ENCODE data around the gene GABARAPL1.
"Not testable (repeated sequence)": the region's sequence is repeated elsewhere in the genome, so short reads cannot be mapped to it uniquely, and the experiment has no call there.

GABARAPL1 gene

GRCh38 chr12:10182354-10183049 lies 30.2 kb upstream of the GABARAPL1 start:
- Histone ChIP-seq H3K4me3 (ENCODE audit: low read depth, low read length) (no peak overlapping the region), H3K9me3 (ENCODE audit: severe bottlenecking) (no peaks in the 10 kb centered on the region), H3K36me3 (no peaks in the 10 kb centered on the region), H3K27me3 (ENCODE audit: insufficient read depth, low read depth, severe bottlenecking) (no peaks in the 10 kb centered on the region), H3K27ac (no peak overlapping the region)
- no peak for DNase-seq
- TF ChIP-seq CTCF (IDR thresholded peaks at IDR 0.05; ENCODE audit: low read depth, low read length), result no peak

- no peaks in the 10 kb centered on the region for H3K9me3 ChIP-seq (ENCODE audit: severe bottlenecking)
- TF ChIP-seq CTCF (IDR thresholded peaks at IDR 0.05; ENCODE audit: low read depth, low read length), result no peak
- H3K4me3 ChIP-seq (ENCODE audit: low read depth, low read length), result no peak overlapping the region
- no peaks in the 10 kb centered on the region for H3K36me3 ChIP-seq
- no peak for DNase-seq
- H3K27me3 ChIP-seq (ENCODE audit: insufficient read depth, low read depth, severe bottlenecking), result no peaks in the 10 kb centered on the region
- H3K27ac ChIP-seq, result no peak overlapping the region
These were observed 28.3 kb upstream of the GABARAPL1 start for GRCh38 chr12:10184261-10184843.

GRCh38 chr12:10186299-10186698 lies 26.4 kb upstream of the GABARAPL1 start:
- DNase-seq, result no peak
- Histone ChIP-seq H3K4me3 (ENCODE audit: low read depth, low read length) (no peak overlapping the region), H3K36me3 (no peaks in the 10 kb centered on the region), H3K27ac (no peak overlapping the region), H3K9me3 (ENCODE audit: severe bottlenecking) (no peaks in the 10 kb centered on the region), H3K27me3 (ENCODE audit: insufficient read depth, low read depth, severe bottlenecking) (no peaks in the 10 kb centered on the region)
- TF ChIP-seq CTCF (IDR thresholded peaks at IDR 0.05; ENCODE audit: low read depth, low read length), result no peak

- not testable (repeated sequence) for H3K4me3 ChIP-seq (ENCODE audit: low read depth, low read length); H3K27me3 ChIP-seq (ENCODE audit: insufficient read depth, low read depth, severe bottlenecking); H3K27ac ChIP-seq; H3K36me3 ChIP-seq; DNase-seq; H3K9me3 ChIP-seq (ENCODE audit: severe bottlenecking)
These were observed 25.7 kb upstream of the GABARAPL1 start for GRCh38 chr12:10186958-10187357.

- no peaks in the 10 kb centered on the region for H3K27me3 ChIP-seq (ENCODE audit: insufficient read depth, low read depth, severe bottlenecking)
- H3K4me3 ChIP-seq (ENCODE audit: low read depth, low read length), result no peak overlapping the region
- no peaks in the 10 kb centered on the region for H3K36me3 ChIP-seq
- no peak for TF ChIP-seq CTCF (IDR thresholded peaks at IDR 0.05; ENCODE audit: low read depth, low read length)
- H3K9me3 ChIP-seq (ENCODE audit: severe bottlenecking), result no peaks in the 10 kb centered on the region
- no peak overlapping the region for H3K27ac ChIP-seq
- DNase-seq, result no peak
These were observed 23.0 kb upstream of the GABARAPL1 start for GRCh38 chr12:10189653-10190052.

GRCh38 chr12:10190558-10191388 lies 21.9 kb upstream of the GABARAPL1 start:
- TF ChIP-seq CTCF (IDR thresholded peaks at IDR 0.05; ENCODE audit: low read depth, low read length), result peak; percentile 85
- DNase-seq, result peak; percentile 60

More at GRCh38 chr12:10190558-10191388, 21.9 kb upstream of the GABARAPL1 start:
- Histone ChIP-seq H3K36me3 (no peaks in the 10 kb centered on the region), H3K27ac (no peak overlapping the region), H3K27me3 (ENCODE audit: insufficient read depth, low read depth, severe bottlenecking) (no peaks in the 10 kb centered on the region), H3K4me3 (ENCODE audit: low read depth, low read length) (no peak overlapping the region), H3K9me3 (ENCODE audit: severe bottlenecking) (no peaks in the 10 kb centered on the region)
